SK-N-SH treated with all-trans-retinoic acid at 6 μM for 48 hours (cell line): Measurements from ENCODE around the gene STX11.

Experiments
- BACH2 ChIP-seq: fragments of 250-450 bp; sonication (Bioruptor Pico); IDR thresholded peaks from 2 replicates; pipeline ENCODE4 v1.9.0; 2021; ENCODE audit warnings: mild to moderate bottlenecking, borderline replicate concordance
- PPARA ChIP-seq: fragments of 250-450 bp; sonication (Bioruptor Pico); IDR thresholded peaks from 2 replicates; pipeline ENCODE4 v1.5.0; 2020; ENCODE audit warnings: mild to moderate bottlenecking, borderline replicate concordance
- ZC3H10 ChIP-seq: fragments of 250-450 bp; sonication (Bioruptor Pico); IDR thresholded peaks from 2 replicates; pipeline ENCODE4 v1.5.1; 2021; ENCODE audit warnings: mild to moderate bottlenecking, moderate library complexity
- TF ChIP-seq, protein P1 (sequence below): fragments of 250-450 bp; sonication (Bioruptor Pico); IDR thresholded peaks from 2 replicates; pipeline ENCODE4 v1.5.1; 2021; ENCODE audit warnings: mild to moderate bottlenecking, moderate library complexity

GRCh38 chr6:144159223-144159622 lies 8.9 kb downstream of the STX11 start:
- TF ChIP-seq, protein P1, sequence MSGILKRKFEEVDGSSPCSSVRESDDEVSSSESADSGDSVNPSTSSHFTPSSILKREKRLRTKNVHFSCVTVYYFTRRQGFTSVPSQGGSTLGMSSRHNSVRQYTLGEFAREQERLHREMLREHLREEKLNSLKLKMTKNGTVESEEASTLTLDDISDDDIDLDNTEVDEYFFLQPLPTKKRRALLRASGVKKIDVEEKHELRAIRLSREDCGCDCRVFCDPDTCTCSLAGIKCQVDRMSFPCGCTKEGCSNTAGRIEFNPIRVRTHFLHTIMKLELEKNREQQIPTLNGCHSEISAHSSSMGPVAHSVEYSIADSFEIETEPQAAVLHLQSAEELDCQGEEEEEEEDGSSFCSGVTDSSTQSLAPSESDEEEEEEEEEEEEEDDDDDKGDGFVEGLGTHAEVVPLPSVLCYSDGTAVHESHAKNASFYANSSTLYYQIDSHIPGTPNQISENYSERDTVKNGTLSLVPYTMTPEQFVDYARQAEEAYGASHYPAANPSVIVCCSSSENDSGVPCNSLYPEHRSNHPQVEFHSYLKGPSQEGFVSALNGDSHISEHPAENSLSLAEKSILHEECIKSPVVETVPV (CRISPR knock-in tag) = no peak
- TF ChIP-seq PPARA (CRISPR knock-in tag) (no peak), BACH2 (no peak), ZC3H10 (no peak)
